ENCODE results near the gene RSPO1.

RSPO1 gene

DNA sequence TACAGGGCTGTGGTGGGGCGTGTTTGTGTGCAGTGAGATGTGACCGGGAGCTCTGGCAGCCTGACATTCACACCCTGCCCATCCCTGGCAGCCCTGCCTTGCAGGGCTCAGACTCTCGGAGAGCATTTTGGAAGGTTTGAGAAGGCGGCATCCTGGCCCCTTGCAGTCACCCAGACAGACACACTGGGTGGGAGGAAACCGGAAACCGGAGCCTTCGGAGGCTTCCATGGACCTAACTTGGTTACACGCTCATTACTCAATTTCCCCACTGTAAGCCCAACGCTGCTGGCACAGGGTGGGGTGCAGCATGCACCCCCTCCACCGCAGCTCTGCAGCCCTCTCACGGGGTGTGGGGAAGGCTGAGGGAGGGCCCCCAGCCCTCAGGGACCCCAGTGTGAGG lies 22.2 kb upstream of the RSPO1 start:
- TF ChIP-seq, protein P1, sequence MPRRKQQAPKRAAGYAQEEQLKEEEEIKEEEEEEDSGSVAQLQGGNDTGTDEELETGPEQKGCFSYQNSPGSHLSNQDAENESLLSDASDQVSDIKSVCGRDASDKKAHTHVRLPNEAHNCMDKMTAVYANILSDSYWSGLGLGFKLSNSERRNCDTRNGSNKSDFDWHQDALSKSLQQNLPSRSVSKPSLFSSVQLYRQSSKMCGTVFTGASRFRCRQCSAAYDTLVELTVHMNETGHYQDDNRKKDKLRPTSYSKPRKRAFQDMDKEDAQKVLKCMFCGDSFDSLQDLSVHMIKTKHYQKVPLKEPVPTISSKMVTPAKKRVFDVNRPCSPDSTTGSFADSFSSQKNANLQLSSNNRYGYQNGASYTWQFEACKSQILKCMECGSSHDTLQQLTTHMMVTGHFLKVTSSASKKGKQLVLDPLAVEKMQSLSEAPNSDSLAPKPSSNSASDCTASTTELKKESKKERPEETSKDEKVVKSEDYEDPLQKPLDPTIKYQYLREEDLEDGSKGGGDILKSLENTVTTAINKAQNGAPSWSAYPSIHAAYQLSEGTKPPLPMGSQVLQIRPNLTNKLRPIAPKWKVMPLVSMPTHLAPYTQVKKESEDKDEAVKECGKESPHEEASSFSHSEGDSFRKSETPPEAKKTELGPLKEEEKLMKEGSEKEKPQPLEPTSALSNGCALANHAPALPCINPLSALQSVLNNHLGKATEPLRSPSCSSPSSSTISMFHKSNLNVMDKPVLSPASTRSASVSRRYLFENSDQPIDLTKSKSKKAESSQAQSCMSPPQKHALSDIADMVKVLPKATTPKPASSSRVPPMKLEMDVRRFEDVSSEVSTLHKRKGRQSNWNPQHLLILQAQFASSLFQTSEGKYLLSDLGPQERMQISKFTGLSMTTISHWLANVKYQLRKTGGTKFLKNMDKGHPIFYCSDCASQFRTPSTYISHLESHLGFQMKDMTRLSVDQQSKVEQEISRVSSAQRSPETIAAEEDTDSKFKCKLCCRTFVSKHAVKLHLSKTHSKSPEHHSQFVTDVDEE (CRISPR knock-in tag; IDR thresholded peaks at IDR 0.05), result no peak
- TF ChIP-seq ESRRG (CRISPR knock-in tag; IDR thresholded peaks at IDR 0.05) (no peak), RARB (CRISPR knock-in tag; IDR thresholded peaks at IDR 0.05) (no peak), BACH2 (CRISPR knock-in tag; IDR thresholded peaks at IDR 0.05; ENCODE audit: borderline replicate concordance) (no peak)
- ATAC-seq, result no peak

DNA sequence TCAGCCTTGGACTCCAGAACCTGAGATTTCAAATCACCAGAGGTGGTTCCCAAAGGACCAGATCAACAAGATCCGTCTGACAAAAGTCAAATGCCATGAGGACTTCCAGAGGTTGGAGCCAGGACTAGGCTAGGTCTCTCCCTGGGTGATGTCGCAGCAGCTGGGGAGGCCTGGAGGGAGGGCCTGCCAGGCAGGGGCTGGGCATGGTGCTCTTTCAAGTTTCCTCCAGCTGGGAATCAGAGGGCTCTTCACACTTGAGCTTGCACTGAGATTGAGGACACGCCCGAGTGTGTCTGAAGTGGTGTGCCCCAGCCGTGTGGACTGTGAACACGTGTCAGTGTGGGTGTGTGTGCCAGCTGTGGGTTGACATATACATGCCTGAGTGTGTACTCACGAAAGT lies 21.3 kb upstream of the RSPO1 start:
- TF ChIP-seq, protein P1 (CRISPR knock-in tag; IDR thresholded peaks at IDR 0.05), result no peak
- no peak for TF ChIP-seq ZNF70 (CRISPR knock-in tag; IDR thresholded peaks at IDR 0.05)
- no peak for TF ChIP-seq BACH2 (CRISPR knock-in tag; IDR thresholded peaks at IDR 0.05; ENCODE audit: borderline replicate concordance)
- no peak for TF ChIP-seq PPARA (CRISPR knock-in tag; IDR thresholded peaks at IDR 0.05; ENCODE audit: borderline replicate concordance)
- no peak for TF ChIP-seq ZNF8 (CRISPR knock-in tag; IDR thresholded peaks at IDR 0.05)
- no peak for TF ChIP-seq ZFP3 (CRISPR knock-in tag; IDR thresholded peaks at IDR 0.05)
- no peak for TF ChIP-seq SNAI2 (CRISPR knock-in tag; IDR thresholded peaks at IDR 0.05)
- no peak for TF ChIP-seq PATZ1 (CRISPR knock-in tag; IDR thresholded peaks at IDR 0.05; ENCODE audit: borderline replicate concordance)
- TF ChIP-seq OSR1 (CRISPR knock-in tag; IDR thresholded peaks at IDR 0.05), result no peak
- TF ChIP-seq TCF4 (CRISPR knock-in tag; IDR thresholded peaks at IDR 0.05; ENCODE audit: borderline replicate concordance), result no peak
- no peak for ATAC-seq

GRCh38 chr1:37655274-37655673 lies 20.6 kb upstream of the RSPO1 start:
- TF ChIP-seq ZC3H10 (CRISPR knock-in tag; IDR thresholded peaks at IDR 0.05) (no peak), TCF4 (CRISPR knock-in tag; IDR thresholded peaks at IDR 0.05; ENCODE audit: borderline replicate concordance) (no peak), ZNF8 (CRISPR knock-in tag; IDR thresholded peaks at IDR 0.05) (no peak), BACH2 (CRISPR knock-in tag; IDR thresholded peaks at IDR 0.05; ENCODE audit: borderline replicate concordance) (no peak), CREB5 (CRISPR knock-in tag; IDR thresholded peaks at IDR 0.05; ENCODE audit: low read depth) (no peak)
- peak; percentile 22; the same call in 1 of the 3 replicates for ATAC-seq

- ATAC-seq, result no peak
- no peak for TF ChIP-seq ISL1 (CRISPR knock-in tag; IDR thresholded peaks at IDR 0.05)
- TF ChIP-seq ARNTL (CRISPR knock-in tag; IDR thresholded peaks at IDR 0.05; ENCODE audit: borderline replicate concordance, low read depth), result no peak
- no peak for TF ChIP-seq PPARA (CRISPR knock-in tag; IDR thresholded peaks at IDR 0.05; ENCODE audit: borderline replicate concordance)
- no peak for TF ChIP-seq OSR1 (CRISPR knock-in tag; IDR thresholded peaks at IDR 0.05)
- TF ChIP-seq, protein P1 (CRISPR knock-in tag; IDR thresholded peaks at IDR 0.05), result no peak
- no peak for TF ChIP-seq ZFP3 (CRISPR knock-in tag; IDR thresholded peaks at IDR 0.05)
- TF ChIP-seq ZNF565 (CRISPR knock-in tag; conservative IDR thresholded peaks at IDR 0.05; ENCODE audit: low read depth), result no peak
- no peak for TF ChIP-seq SNAI2 (CRISPR knock-in tag; IDR thresholded peaks at IDR 0.05)
- no peak for TF ChIP-seq GLIS3 (CRISPR knock-in tag; IDR thresholded peaks at IDR 0.05)
Measured at GRCh38 chr1:37653906-37654305, 19.2 kb upstream of the RSPO1 start.

All from SK-N-SH treated with all-trans-retinoic acid at 6 μM for 48 hours (cell line).